Measurements from ENCODE around the gene KRTAP9-4.
"Not testable (repeated sequence)": the region's sequence is repeated elsewhere in the genome, so short reads cannot be mapped to it uniquely, and the experiment has no call there.

The KRTAP9-4 gene

GRCh38 chr17:41256291-41256685 is 6.8 kb downstream of the KRTAP9-4 start:
- peak; percentile 0 for DNase-seq (ENCODE audit: low spot score)
- no peak for TF ChIP-seq CTCF (IDR thresholded peaks at IDR 0.05; ENCODE audit: extremely low read depth, insufficient read depth, missing control alignments)
- in situ Hi-C loops (cut with MboI; ENCODE audit: low pct_unique_long_range_greater_than_20kb, low sequenced_read_pairs, unreplicated experiment), result no loop called here

GRCh38 chr17:41258406-41258805 is 8.9 kb downstream of the KRTAP9-4 start:
- in situ Hi-C loops (cut with MboI; ENCODE audit: low pct_unique_long_range_greater_than_20kb, low sequenced_read_pairs, unreplicated experiment), result no loop called here
- no peak for TF ChIP-seq CTCF (IDR thresholded peaks at IDR 0.05; ENCODE audit: extremely low read depth, insufficient read depth, missing control alignments)
- DNase-seq (ENCODE audit: low spot score), result no peak

GRCh38 chr17:41263212-41263611 is 13.7 kb downstream of the KRTAP9-4 start:
- TF ChIP-seq CTCF (IDR thresholded peaks at IDR 0.05; ENCODE audit: extremely low read depth, insufficient read depth, missing control alignments), result no peak
- in situ Hi-C loops (cut with MboI; ENCODE audit: low pct_unique_long_range_greater_than_20kb, low sequenced_read_pairs, unreplicated experiment), result no loop called here
- DNase-seq (ENCODE audit: low spot score), result no peak

GRCh38 chr17:41264599-41264998 is 15.1 kb downstream of the KRTAP9-4 start:
- TF ChIP-seq CTCF (IDR thresholded peaks at IDR 0.05; ENCODE audit: extremely low read depth, insufficient read depth, missing control alignments), result no peak
- in situ Hi-C loops (cut with MboI; ENCODE audit: low pct_unique_long_range_greater_than_20kb, low sequenced_read_pairs, unreplicated experiment), result no loop called here

GRCh38 chr17:41265078-41265477 is 15.6 kb downstream of the KRTAP9-4 start, which contains the start of gene KRTAP9-6:
KRTAP9-6 (plus strand) TSS chr17:41265378; CDS start chr17:41265378, 0 bp downstream.
- TF ChIP-seq CTCF (IDR thresholded peaks at IDR 0.05; ENCODE audit: extremely low read depth, insufficient read depth, missing control alignments), result no peak
- in situ Hi-C loops (cut with MboI; ENCODE audit: low pct_unique_long_range_greater_than_20kb, low sequenced_read_pairs, unreplicated experiment), result no loop called here
- no peak for DNase-seq (ENCODE audit: low spot score)

More at GRCh38 chr17:41264599-41264998, 15.1 kb downstream of the KRTAP9-4 start:
- DNase-seq (ENCODE audit: low spot score), result peak; percentile 0

GRCh38 chr17:41267711-41268110 is 18.2 kb downstream of the KRTAP9-4 start:
- DNase-seq (ENCODE audit: low spot score), result no peak

GRCh38 chr17:41271323-41271722 is 21.8 kb downstream of the KRTAP9-4 start:
- not testable (repeated sequence) for DNase-seq (ENCODE audit: low spot score)

More at GRCh38 chr17:41267711-41268110, 18.2 kb downstream of the KRTAP9-4 start:
- no peak for TF ChIP-seq CTCF (IDR thresholded peaks at IDR 0.05; ENCODE audit: extremely low read depth, insufficient read depth, missing control alignments)
- in situ Hi-C loops (cut with MboI; ENCODE audit: low pct_unique_long_range_greater_than_20kb, low sequenced_read_pairs, unreplicated experiment), result no loop called here

More at GRCh38 chr17:41271323-41271722, 21.8 kb downstream of the KRTAP9-4 start:
- in situ Hi-C loops (cut with MboI; ENCODE audit: low pct_unique_long_range_greater_than_20kb, low sequenced_read_pairs, unreplicated experiment), result not testable (repeated sequence)
